Neural cell (in vitro differentiated cells): ENCODE results near the gene MOB3B. TPM values are rescaled to one million over a fixed set of nuclear protein-coding genes. Genes with fewer than 3 reads are reported as not detected.

Experiments
- H2AFZ ChIP-seq: fragments of 200-600, 300-800 bp; sonication (generic), shearing (Covaris generic); 2 replicates; pipeline ENCODE4 v1.6.0; 2014; ENCODE audit warnings: low read depth, mild to moderate bottlenecking, antibody characterized with exemption, low read length, moderate library complexity
- H3F3A ChIP-seq: fragments of 200-600 bp; shearing (Covaris generic); 2 replicates; pipeline ENCODE4 v1.6.1; 2016; ENCODE audit warnings: mild to moderate bottlenecking, moderate library complexity, mixed read lengths, antibody characterized with exemption, low read length; ENCODE audit not compliant: insufficient read depth, poor library complexity, severe bottlenecking
- H3K27ac ChIP-seq: fragments of 200-600, 300-800 bp; sonication (generic), shearing (Covaris generic); 2 replicates; pipeline ENCODE4 v1.5.1; 2014; ENCODE audit warnings: mild to moderate bottlenecking, low read length, moderate library complexity
- H3K27me3 ChIP-seq: fragments of 300-800, 200-600 bp; sonication (generic), shearing (Covaris generic); 2 replicates; pipeline ENCODE4 v1.6.0; 2014; ENCODE audit warnings: mild to moderate bottlenecking, low read depth, low read length, moderate library complexity; ENCODE audit not compliant: insufficient read depth
- H3K36me3 ChIP-seq: fragments of 300-800, 200-600 bp; sonication (generic), shearing (Covaris generic); 2 replicates; pipeline ENCODE4 v1.5.1; 2014; ENCODE audit warnings: mild to moderate bottlenecking, antibody characterized with exemption, low read length, moderate library complexity; ENCODE audit not compliant: insufficient read depth
- H3K4me2 ChIP-seq: fragments of 300-800, 200-600 bp; sonication (generic), shearing (Covaris generic); 2 replicates; pipeline ENCODE4 v1.6.0; 2014; ENCODE audit warnings: mild to moderate bottlenecking, low read length
- H3K4me3 ChIP-seq: fragments of 300-800, 200-600 bp; sonication (generic), shearing (Covaris generic); 2 replicates; pipeline ENCODE4 v1.5.1; 2014; ENCODE audit warnings: mild to moderate bottlenecking, low read length, moderate library complexity
- H3K79me2 ChIP-seq: fragments of 200-600 bp; shearing (Covaris generic); replicated peaks from 2 replicates; pipeline ENCODE4 v1.6.0; 2014; ENCODE audit warnings: mild to moderate bottlenecking, low read length, moderate library complexity; ENCODE audit not compliant: insufficient read depth
- H3K9ac ChIP-seq: fragments of 300-800, 200-600 bp; sonication (generic), shearing (Covaris generic); 2 replicates; pipeline ENCODE4 v1.6.1; 2016; ENCODE audit warnings: mild to moderate bottlenecking, low read length, mixed read lengths
- H3K9me2 ChIP-seq: fragments of 200-600 bp; shearing (Covaris generic); 2 replicates; pipeline ENCODE4 v1.6.1; 2016; ENCODE audit warnings: mild to moderate bottlenecking, low read length, mixed read lengths; ENCODE audit not compliant: insufficient read depth
- H3K9me3 ChIP-seq: fragments of 200-600, 300-800 bp; sonication (generic), shearing (Covaris generic); 2 replicates; pipeline ENCODE4 v1.6.1; 2016; ENCODE audit warnings: mild to moderate bottlenecking, mixed run types, low read length, moderate library complexity, mixed read lengths
- H4K20me1 ChIP-seq: fragments of 200-600 bp; shearing (Covaris generic); 2 replicates; pipeline ENCODE4 v1.6.1; 2016; ENCODE audit warnings: mild to moderate bottlenecking, mixed run types; ENCODE audit not compliant: insufficient read depth
- EP300 ChIP-seq: fragments of 450-650 bp; conservative IDR thresholded peaks from 2 replicates; pipeline ENCODE4 v1.6.1; 2014; ENCODE audit warnings: antibody characterized with exemption, mild to moderate bottlenecking, moderate library complexity; ENCODE audit not compliant: poor library complexity, severe bottlenecking
- EZH2 ChIP-seq: fragments of 200-600, 300-800 bp; shearing (Covaris generic), sonication (generic); IDR thresholded peaks from 2 replicates; pipeline ENCODE4 v1.6.1; 2014; ENCODE audit warnings: antibody characterized with exemption, low read length, borderline replicate concordance, mild to moderate bottlenecking; ENCODE audit not compliant: insufficient read depth, poor library complexity, severe bottlenecking
- MXI1 ChIP-seq: fragments of 450-650 bp; conservative IDR thresholded peaks from 2 replicates; pipeline ENCODE4 v1.6.1; 2014; ENCODE audit warnings: antibody characterized with exemption, mild to moderate bottlenecking; ENCODE audit not compliant: poor library complexity, severe bottlenecking
- POLR2AphosphoS5 ChIP-seq: IDR thresholded peaks from 2 replicates; pipeline ENCODE4 v1.6.1; 2012
- RAD21 ChIP-seq: fragments of 450-650 bp; conservative IDR thresholded peaks from 2 replicates; pipeline ENCODE4 v1.6.1; 2014; ENCODE audit warnings: antibody characterized with exemption, mild to moderate bottlenecking, moderate library complexity
- SMC3 ChIP-seq: fragments of 450-650 bp; conservative IDR thresholded peaks from 2 replicates; pipeline ENCODE4 v1.6.1; 2014; ENCODE audit warnings: antibody characterized with exemption, mild to moderate bottlenecking, moderate library complexity; ENCODE audit not compliant: poor library complexity
- TAF1 ChIP-seq: IDR thresholded peaks from 2 replicates; pipeline ENCODE4 v1.6.1; 2012; ENCODE audit warnings: low read depth
- polyA plus RNA-seq: library from polyadenylated mRNA; depleted of rRNA; stranded (reverse); fragments of >200 nt; gene quantifications from 2 replicates; pipeline ENCODE4 v1.2.3, GENCODE V29; 2014
- TF ChIP-seq, protein P1 (sequence below): IDR thresholded peaks from 2 replicates; pipeline ENCODE4 v1.6.1; 2012; ENCODE audit warnings: borderline replicate concordance
- TF ChIP-seq, protein P2 (sequence below): fragments of 450-650 bp; IDR thresholded peaks from 2 replicates; pipeline ENCODE4 v1.5.1; 2014; ENCODE audit warnings: antibody characterized with exemption, mild to moderate bottlenecking, moderate library complexity; ENCODE audit not compliant: poor library complexity, severe bottlenecking

MOB3B gene
- polyA plus RNA-seq, 1 donor from 2014 or later, result 1.8 TPM

DNA sequence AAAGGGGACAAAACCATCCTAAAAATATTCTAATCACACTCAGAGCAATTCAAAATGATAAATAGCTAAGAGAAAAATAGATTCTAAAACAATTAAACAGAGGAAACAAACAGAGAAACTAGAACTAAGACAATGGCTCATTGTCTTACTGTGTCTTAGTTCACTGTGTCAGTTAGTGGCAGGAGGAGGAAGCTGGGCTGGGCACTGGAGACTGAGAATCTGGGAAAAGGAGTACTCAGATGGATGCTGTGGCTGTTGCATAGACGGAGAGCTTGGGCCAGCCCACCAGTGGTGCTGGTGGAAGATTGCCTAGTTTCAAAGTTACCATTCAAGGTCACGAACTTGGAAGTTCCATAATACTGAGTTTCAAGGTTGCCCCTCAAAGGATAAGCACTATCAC lies 100.2 kb downstream of the MOB3B start:
- no peaks in the 10 kb centered on the region for H4K20me1 ChIP-seq
- H3K9ac ChIP-seq, result no peak overlapping the region
- TF ChIP-seq TAF1 (no peak), EP300 (no peak), EZH2 (no peak), RAD21 (no peak), POLR2AphosphoS5 (no peak), MXI1 (no peak), SMC3 (no peak)
- TF ChIP-seq, protein P1, sequence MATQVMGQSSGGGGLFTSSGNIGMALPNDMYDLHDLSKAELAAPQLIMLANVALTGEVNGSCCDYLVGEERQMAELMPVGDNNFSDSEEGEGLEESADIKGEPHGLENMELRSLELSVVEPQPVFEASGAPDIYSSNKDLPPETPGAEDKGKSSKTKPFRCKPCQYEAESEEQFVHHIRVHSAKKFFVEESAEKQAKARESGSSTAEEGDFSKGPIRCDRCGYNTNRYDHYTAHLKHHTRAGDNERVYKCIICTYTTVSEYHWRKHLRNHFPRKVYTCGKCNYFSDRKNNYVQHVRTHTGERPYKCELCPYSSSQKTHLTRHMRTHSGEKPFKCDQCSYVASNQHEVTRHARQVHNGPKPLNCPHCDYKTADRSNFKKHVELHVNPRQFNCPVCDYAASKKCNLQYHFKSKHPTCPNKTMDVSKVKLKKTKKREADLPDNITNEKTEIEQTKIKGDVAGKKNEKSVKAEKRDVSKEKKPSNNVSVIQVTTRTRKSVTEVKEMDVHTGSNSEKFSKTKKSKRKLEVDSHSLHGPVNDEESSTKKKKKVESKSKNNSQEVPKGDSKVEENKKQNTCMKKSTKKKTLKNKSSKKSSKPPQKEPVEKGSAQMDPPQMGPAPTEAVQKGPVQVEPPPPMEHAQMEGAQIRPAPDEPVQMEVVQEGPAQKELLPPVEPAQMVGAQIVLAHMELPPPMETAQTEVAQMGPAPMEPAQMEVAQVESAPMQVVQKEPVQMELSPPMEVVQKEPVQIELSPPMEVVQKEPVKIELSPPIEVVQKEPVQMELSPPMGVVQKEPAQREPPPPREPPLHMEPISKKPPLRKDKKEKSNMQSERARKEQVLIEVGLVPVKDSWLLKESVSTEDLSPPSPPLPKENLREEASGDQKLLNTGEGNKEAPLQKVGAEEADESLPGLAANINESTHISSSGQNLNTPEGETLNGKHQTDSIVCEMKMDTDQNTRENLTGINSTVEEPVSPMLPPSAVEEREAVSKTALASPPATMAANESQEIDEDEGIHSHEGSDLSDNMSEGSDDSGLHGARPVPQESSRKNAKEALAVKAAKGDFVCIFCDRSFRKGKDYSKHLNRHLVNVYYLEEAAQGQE, result no peak
- TF ChIP-seq, protein P2, sequence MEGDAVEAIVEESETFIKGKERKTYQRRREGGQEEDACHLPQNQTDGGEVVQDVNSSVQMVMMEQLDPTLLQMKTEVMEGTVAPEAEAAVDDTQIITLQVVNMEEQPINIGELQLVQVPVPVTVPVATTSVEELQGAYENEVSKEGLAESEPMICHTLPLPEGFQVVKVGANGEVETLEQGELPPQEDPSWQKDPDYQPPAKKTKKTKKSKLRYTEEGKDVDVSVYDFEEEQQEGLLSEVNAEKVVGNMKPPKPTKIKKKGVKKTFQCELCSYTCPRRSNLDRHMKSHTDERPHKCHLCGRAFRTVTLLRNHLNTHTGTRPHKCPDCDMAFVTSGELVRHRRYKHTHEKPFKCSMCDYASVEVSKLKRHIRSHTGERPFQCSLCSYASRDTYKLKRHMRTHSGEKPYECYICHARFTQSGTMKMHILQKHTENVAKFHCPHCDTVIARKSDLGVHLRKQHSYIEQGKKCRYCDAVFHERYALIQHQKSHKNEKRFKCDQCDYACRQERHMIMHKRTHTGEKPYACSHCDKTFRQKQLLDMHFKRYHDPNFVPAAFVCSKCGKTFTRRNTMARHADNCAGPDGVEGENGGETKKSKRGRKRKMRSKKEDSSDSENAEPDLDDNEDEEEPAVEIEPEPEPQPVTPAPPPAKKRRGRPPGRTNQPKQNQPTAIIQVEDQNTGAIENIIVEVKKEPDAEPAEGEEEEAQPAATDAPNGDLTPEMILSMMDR, result no peak
- H3K4me2 ChIP-seq, result no peak overlapping the region
- no peaks in the 10 kb centered on the region for H3K27me3 ChIP-seq
- no peak overlapping the region for H3K27ac ChIP-seq
- H3K9me3 ChIP-seq, result no peaks in the 10 kb centered on the region
- H3K4me3 ChIP-seq, result no peak overlapping the region
- H3F3A ChIP-seq, result no peaks in the 10 kb centered on the region
- no peaks in the 10 kb centered on the region for H3K9me2 ChIP-seq
- no peaks in the 10 kb centered on the region for H3K36me3 ChIP-seq
- H2AFZ ChIP-seq, result no peak overlapping the region
- no peaks in the 10 kb centered on the region for H3K79me2 ChIP-seq

DNA sequence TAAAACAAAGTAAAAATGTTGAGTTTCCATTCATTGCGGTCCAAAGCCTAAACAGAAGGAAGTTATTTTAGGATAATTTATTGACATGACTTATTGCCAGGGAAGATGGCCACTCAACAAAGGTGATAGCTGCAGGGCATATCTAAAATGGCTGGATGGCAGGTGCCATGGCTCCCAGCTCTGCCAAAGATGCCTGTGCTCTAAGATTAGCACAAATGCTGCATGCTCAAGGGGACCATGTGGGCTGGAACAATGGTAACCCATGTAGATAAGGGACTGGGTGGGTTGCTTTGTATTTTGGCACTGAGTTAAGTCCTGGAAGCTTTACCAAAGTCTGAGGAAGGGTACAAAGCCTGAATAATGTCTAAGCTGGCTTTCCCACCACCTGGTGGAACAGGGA lies 101.1 kb downstream of the MOB3B start:
- H3K27ac ChIP-seq, result no peak overlapping the region
- no peaks in the 10 kb centered on the region for H3K79me2 ChIP-seq
- H2AFZ ChIP-seq, result no peak overlapping the region
- H3F3A ChIP-seq, result no peaks in the 10 kb centered on the region
- H4K20me1 ChIP-seq, result no peaks in the 10 kb centered on the region
- no peaks in the 10 kb centered on the region for H3K9me3 ChIP-seq
- H3K9ac ChIP-seq, result no peak overlapping the region
- H3K27me3 ChIP-seq, result no peaks in the 10 kb centered on the region
- H3K9me2 ChIP-seq, result no peaks in the 10 kb centered on the region
- no peaks in the 10 kb centered on the region for H3K36me3 ChIP-seq
- no peak overlapping the region for H3K4me3 ChIP-seq
- TF ChIP-seq TAF1, result no peak
- no peak for TF ChIP-seq EZH2
- TF ChIP-seq SMC3, result no peak
- no peak for TF ChIP-seq EP300
- TF ChIP-seq RAD21, result no peak
- no peak for TF ChIP-seq POLR2AphosphoS5
- TF ChIP-seq, protein P2, result no peak
- TF ChIP-seq, protein P1, result no peak
- no peak for TF ChIP-seq MXI1
- no peak overlapping the region for H3K4me2 ChIP-seq
